HepG2 (cell line): ENCODE data around the gene CLEC18B. TPM values are rescaled to one million over a fixed set of nuclear protein-coding genes. Genes with fewer than 3 reads are reported as not detected.
"Not testable (repeated sequence)": the region's sequence is repeated elsewhere in the genome, so short reads cannot be mapped to it uniquely, and the experiment has no call there.

Source experiments
- FOSL2 ChIP-seq: sonication (generic); formaldehyde crosslinking; IDR thresholded peaks from 2 replicates; pipeline ENCODE4 v1.4.0; 2020; ENCODE audit warnings: missing genetic modification reagents
- MAZ ChIP-seq, 2 experiments: sonication (generic) in 1 of 2; formaldehyde crosslinking in 1 of 2; IDR thresholded peaks; 2 replicates each; pipeline versions ENCODE4 v1.5.0 to v1.6.1; 2012 to 2020; ENCODE audit warnings: low read depth in 2 of 2, mild to moderate bottlenecking in 2 of 2, borderline replicate concordance in 1 of 2, improper control_type of control experiment in 1 of 2, low read length in 1 of 2, missing genetic modification reagents in 1 of 2, moderate library complexity in 1 of 2
- PHF8 ChIP-seq: sonication (generic); formaldehyde crosslinking; IDR thresholded peaks from 2 replicates; pipeline ENCODE4 v1.5.0; 2020; ENCODE audit warnings: missing genetic modification reagents
- RAD21 ChIP-seq: fragments of 450-650 bp; formaldehyde crosslinking; IDR thresholded peaks from 2 replicates; pipeline ENCODE4 v1.5.0; 2020; ENCODE audit warnings: mild to moderate bottlenecking
- RARA ChIP-seq: IDR thresholded peaks from 2 replicates; pipeline ENCODE4 v1.6.1; 2016; ENCODE audit warnings: missing genetic modification reagents, missing compliant biosample characterization
- SOX13 ChIP-seq, 3 experiments: fragments of 450-650 bp in 1 of 3; sonication (generic) in 1 of 3; formaldehyde crosslinking in 1 of 3; IDR thresholded peaks in 2 of 3; conservative IDR thresholded peaks in 1 of 3; 2 replicates each; pipeline versions ENCODE4 v1.5.0 to v1.6.1; 2016 to 2020; ENCODE audit warnings: antibody characterized with exemption in 1 of 3, mild to moderate bottlenecking in 1 of 3, missing compliant biosample characterization in 1 of 3, missing genetic modification reagents in 1 of 3, moderate library complexity in 1 of 3
- TEAD3 ChIP-seq: optimal IDR thresholded peaks from 2 replicates; pipeline ENCODE3; 2016; ENCODE audit warnings: borderline replicate concordance
- ZNF543 ChIP-seq: sonication (generic); formaldehyde crosslinking; IDR thresholded peaks from 2 replicates; pipeline ENCODE4 v1.4.0; 2020; ENCODE audit warnings: mild to moderate bottlenecking, missing genetic modification reagents
- polyA plus RNA-seq, 8 experiments: library from polyadenylated mRNA; depleted of rRNA in 3 of 8; stranded (reverse) in 7 of 8; unstranded in 1 of 8; fragments of >200 nt; fragmentation: Illumina TruSeq in 4 of 8; extraction: Trizol in 4 of 8; gene quantifications; 2 replicates each; pipeline versions ENCODE4 v1.2.1 to v1.2.3, GENCODE V29; 2011 to 2016; ENCODE audit warnings: low read depth in 4 of 8, missing spikeins in 1 of 8, mixed read lengths in 1 of 8; ENCODE audit not compliant: insufficient read depth in 1 of 8
- total RNA-seq, 5 experiments: library from RNA; depleted of rRNA; stranded (reverse); fragments of >200 nt; fragmentation: Illumina TruSeq; extraction: Trizol; gene quantifications; 2 replicates each; pipeline ENCODE4 v1.2.3, GENCODE V29; 2016; ENCODE audit warnings: low read depth in 1 of 5
- TF ChIP-seq, protein P1 (sequence below): sonication (generic); formaldehyde crosslinking; IDR thresholded peaks from 2 replicates; pipeline ENCODE4 v1.4.0; 2020; ENCODE audit warnings: missing genetic modification reagents
- TF ChIP-seq, protein P2 (sequence below): IDR thresholded peaks from 2 replicates; pipeline ENCODE4 v1.6.1; 2016; ENCODE audit warnings: missing compliant biosample characterization, missing genetic modification reagents, borderline replicate concordance
- TF ChIP-seq, protein P3 (sequence below): sonication (generic); formaldehyde crosslinking; IDR thresholded peaks from 2 replicates; pipeline ENCODE4 v1.4.0; 2020; ENCODE audit warnings: low read depth, missing genetic modification reagents
- TF ChIP-seq, protein P4 (sequence below): sonication (generic); formaldehyde crosslinking; IDR thresholded peaks from 2 replicates; pipeline ENCODE4 v1.4.0; 2020; ENCODE audit warnings: missing genetic modification reagents, mild to moderate bottlenecking, borderline replicate concordance

CLEC18B gene
- total and polyA plus RNA-seq, 2 of the 13 experiments (the other 11 are each of a cell fraction or from before 2014, with no cell fraction given) = 0.31 to 1.1 TPM

DNA sequence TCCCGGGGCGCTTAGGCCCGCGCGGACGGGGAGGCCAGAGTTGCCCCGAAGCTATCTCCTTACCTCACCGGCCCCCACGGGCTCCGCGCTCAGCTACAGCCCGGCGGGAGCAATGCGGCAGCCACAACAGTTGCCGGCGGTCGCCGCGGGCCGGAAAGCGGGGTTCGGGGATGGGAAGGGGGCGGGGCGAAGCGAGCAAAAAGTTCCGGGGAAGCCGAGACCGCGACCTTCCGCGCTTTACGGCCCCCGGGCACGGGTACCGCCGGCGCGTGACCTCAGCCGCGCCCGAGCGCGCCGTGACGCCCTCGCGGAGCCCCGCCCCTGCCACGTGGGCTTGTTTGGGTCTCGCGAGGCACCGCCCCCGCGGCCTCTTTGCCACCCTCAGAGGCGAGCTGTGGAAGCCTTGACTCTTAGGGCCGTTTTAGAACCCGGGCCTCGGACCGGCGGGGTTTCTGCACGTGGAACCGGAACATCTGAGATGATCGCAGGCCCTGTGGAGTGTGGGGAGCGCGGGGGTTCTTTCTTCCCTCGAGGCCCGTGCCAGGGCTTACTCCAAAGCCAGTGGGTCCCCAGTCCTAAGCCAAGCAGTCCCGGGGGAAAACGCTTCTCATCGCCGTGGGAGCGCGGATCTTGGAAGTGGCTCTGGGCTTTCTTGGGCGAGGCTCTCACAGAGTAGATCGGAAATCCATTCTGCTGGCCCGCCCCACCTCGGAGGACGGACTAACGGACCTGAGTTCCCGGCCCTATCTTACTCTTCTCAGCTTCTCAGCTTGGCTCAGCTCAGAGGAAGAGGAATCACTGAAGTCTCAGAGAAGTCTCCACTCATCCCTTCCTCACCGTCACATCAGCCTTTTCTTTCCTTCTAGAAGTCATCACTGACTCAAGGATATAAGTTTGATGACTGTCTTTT is 53.0 kb downstream of the CLEC18B start (continued):
- TF ChIP-seq, protein P1, sequence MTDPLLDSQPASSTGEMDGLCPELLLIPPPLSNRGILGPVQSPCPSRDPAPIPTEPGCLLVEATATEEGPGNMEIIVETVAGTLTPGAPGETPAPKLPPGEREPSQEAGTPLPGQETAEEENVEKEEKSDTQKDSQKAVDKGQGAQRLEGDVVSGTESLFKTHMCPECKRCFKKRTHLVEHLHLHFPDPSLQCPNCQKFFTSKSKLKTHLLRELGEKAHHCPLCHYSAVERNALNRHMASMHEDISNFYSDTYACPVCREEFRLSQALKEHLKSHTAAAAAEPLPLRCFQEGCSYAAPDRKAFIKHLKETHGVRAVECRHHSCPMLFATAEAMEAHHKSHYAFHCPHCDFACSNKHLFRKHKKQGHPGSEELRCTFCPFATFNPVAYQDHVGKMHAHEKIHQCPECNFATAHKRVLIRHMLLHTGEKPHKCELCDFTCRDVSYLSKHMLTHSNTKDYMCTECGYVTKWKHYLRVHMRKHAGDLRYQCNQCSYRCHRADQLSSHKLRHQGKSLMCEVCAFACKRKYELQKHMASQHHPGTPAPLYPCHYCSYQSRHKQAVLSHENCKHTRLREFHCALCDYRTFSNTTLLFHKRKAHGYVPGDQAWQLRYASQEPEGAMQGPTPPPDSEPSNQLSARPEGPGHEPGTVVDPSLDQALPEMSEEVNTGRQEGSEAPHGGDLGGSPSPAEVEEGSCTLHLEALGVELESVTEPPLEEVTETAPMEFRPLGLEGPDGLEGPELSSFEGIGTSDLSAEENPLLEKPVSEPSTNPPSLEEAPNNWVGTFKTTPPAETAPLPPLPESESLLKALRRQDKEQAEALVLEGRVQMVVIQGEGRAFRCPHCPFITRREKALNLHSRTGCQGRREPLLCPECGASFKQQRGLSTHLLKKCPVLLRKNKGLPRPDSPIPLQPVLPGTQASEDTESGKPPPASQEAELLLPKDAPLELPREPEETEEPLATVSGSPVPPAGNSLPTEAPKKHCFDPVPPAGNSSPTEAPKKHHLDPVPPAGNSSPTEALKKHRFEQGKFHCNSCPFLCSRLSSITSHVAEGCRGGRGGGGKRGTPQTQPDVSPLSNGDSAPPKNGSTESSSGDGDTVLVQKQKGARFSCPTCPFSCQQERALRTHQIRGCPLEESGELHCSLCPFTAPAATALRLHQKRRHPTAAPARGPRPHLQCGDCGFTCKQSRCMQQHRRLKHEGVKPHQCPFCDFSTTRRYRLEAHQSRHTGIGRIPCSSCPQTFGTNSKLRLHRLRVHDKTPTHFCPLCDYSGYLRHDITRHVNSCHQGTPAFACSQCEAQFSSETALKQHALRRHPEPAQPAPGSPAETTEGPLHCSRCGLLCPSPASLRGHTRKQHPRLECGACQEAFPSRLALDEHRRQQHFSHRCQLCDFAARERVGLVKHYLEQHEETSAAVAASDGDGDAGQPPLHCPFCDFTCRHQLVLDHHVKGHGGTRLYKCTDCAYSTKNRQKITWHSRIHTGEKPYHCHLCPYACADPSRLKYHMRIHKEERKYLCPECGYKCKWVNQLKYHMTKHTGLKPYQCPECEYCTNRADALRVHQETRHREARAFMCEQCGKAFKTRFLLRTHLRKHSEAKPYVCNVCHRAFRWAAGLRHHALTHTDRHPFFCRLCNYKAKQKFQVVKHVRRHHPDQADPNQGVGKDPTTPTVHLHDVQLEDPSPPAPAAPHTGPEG (CRISPR knock-in tag) = peak; percentile 54; the same call in 1 of the 2 replicates
- TF ChIP-seq, protein P2, sequence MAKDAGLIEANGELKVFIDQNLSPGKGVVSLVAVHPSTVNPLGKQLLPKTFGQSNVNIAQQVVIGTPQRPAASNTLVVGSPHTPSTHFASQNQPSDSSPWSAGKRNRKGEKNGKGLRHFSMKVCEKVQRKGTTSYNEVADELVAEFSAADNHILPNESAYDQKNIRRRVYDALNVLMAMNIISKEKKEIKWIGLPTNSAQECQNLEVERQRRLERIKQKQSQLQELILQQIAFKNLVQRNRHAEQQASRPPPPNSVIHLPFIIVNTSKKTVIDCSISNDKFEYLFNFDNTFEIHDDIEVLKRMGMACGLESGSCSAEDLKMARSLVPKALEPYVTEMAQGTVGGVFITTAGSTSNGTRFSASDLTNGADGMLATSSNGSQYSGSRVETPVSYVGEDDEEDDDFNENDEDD (CRISPR knock-in tag) = peak; percentile 80; the same call in 1 of the 2 replicates
- TF ChIP-seq ZNF543 (CRISPR knock-in tag) (peak; percentile 28; the same call in 1 of the 2 replicates), TEAD3 (CRISPR knock-in tag) (peak; percentile 41), FOSL2 (CRISPR knock-in tag) (peak; percentile 20; the same call in 1 of the 2 replicates), MAZ (IDR thresholded peaks at IDR 0.05; ENCODE audit: borderline replicate concordance, low read depth, low read length) (0 out of 2 replicates have a peak, but pooled peaks have one; percentile 11), MAZ (CRISPR knock-in tag; IDR thresholded peaks at IDR 0.05; ENCODE audit: low read depth) (peak; percentile 79), SOX13 (CRISPR knock-in tag; conservative IDR thresholded peaks at IDR 0.05 in 1 of 2, IDR thresholded peaks at IDR 0.05 in 1 of 2) (peak in 1 of 2 experiments; percentile 32; a peak in 1 of 4 replicates), RARA (peak; percentile 68), RAD21 (CRISPR knock-in tag) (0 out of 2 replicates have a peak, but pooled peaks have one; percentile 38), PHF8 (CRISPR knock-in tag) (peak; percentile 90)
- TF ChIP-seq SOX13 (IDR thresholded peaks at IDR 0.05) = not testable (repeated sequence)
- TF ChIP-seq, protein P3, sequence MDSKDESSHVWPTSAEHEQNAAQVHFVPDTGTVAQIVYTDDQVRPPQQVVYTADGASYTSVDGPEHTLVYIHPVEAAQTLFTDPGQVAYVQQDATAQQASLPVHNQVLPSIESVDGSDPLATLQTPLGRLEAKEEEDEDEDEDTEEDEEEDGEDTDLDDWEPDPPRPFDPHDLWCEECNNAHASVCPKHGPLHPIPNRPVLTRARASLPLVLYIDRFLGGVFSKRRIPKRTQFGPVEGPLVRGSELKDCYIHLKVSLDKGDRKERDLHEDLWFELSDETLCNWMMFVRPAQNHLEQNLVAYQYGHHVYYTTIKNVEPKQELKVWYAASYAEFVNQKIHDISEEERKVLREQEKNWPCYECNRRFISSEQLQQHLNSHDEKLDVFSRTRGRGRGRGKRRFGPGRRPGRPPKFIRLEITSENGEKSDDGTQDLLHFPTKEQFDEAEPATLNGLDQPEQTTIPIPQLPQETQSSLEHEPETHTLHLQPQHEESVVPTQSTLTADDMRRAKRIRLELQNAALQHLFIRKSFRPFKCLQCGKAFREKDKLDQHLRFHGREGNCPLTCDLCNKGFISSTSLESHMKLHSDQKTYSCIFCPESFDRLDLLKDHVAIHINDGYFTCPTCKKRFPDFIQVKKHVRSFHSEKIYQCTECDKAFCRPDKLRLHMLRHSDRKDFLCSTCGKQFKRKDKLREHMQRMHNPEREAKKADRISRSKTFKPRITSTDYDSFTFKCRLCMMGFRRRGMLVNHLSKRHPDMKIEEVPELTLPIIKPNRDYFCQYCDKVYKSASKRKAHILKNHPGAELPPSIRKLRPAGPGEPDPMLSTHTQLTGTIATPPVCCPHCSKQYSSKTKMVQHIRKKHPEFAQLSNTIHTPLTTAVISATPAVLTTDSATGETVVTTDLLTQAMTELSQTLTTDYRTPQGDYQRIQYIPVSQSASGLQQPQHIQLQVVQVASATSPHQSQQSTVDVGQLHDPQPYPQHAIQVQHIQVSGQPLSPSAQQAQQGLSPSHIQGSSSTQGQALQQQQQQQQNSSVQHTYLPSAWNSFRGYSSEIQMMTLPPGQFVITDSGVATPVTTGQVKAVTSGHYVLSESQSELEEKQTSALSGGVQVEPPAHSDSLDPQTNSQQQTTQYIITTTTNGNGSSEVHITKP = peak; percentile 96
- TF ChIP-seq, protein P4, sequence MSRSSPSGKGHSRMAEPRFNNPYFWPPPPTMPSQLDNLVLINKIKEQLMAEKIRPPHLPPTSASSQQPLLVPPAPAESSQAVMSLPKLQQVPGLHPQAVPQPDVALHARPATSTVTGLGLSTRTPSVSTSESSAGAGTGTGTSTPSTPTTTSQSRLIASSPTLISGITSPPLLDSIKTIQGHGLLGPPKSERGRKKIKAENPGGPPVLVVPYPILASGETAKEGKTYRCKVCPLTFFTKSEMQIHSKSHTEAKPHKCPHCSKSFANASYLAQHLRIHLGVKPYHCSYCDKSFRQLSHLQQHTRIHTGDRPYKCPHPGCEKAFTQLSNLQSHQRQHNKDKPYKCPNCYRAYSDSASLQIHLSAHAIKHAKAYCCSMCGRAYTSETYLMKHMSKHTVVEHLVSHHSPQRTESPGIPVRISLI = 0 out of 2 replicates have a peak, but pooled peaks have one; percentile 17
